Ovary (tissue), 9 donors: ENCODE data around the gene LSP1. TPM values are rescaled to one million over a fixed set of nuclear protein-coding genes. Genes with fewer than 3 reads are reported as not detected.

Experiments
- DNase-seq, 5 donors: peaks; one replicate each; pipeline ENCODE4 v3.0.0-alpha.2; 2019 to 2020
- H3K27ac ChIP-seq, 2 donors: fragments of 200-600 bp; one replicate each; pipeline versions ENCODE4 v1.5.1 to v1.8.0; 2019 to 2022
- H3K27me3 ChIP-seq: fragments of 200-600 bp; one replicate; pipeline ENCODE4 v1.8.0; 2022
- H3K36me3 ChIP-seq: fragments of 200-600 bp; sonication (generic); one replicate; pipeline ENCODE4 v1.5.1; 2019
- H3K4me1 ChIP-seq: one replicate; pipeline ENCODE4 v1.8.1; 2013; ENCODE audit warnings: mild to moderate bottlenecking, moderate library complexity; ENCODE audit not compliant: insufficient read depth
- H3K4me3 ChIP-seq: fragments of 200-600 bp; sonication (generic); one replicate; pipeline ENCODE4 v1.5.1; 2017
- H3K9me3 ChIP-seq, 2 donors: fragments of 200-600 bp in 1 of 2; sonication (generic) in 1 of 2; one replicate each; pipeline versions ENCODE4 v1.5.1 to v1.8.1; 2013 to 2019; ENCODE audit warnings: mild to moderate bottlenecking in 1 of 2, moderate library complexity in 1 of 2
- EP300 ChIP-seq: sonication (generic); formaldehyde crosslinking; IDR thresholded peaks from one replicate; pipeline ENCODE4 v1.6.1; 2017; ENCODE audit warnings: antibody characterized with exemption
- POLR2A ChIP-seq: fragments of 450-650 bp; IDR thresholded peaks from one replicate; pipeline ENCODE4 v1.6.1; 2017; ENCODE audit warnings: antibody characterized with exemption, mild to moderate bottlenecking, moderate library complexity
- WGBS, 3 donors: extraction: QIAGEN DNeasy Blood & Tissue Kit in 1 of 3; methylation state at CpG; one replicate each; pipeline versions ENCODE4 v1.1.5 to v1.1.7; 2013 to 2017; 5-methylcytosine and 5-hydroxymethylcytosine counted together
- intact Hi-C, 4 donors: fragments of 100-400 bp; cut with DNase I; formaldehyde crosslinking; loops; one replicate each; pipeline versions ENCODE4 v1.11.0 to v1.15.1; 2022 to 2023
- polyA plus RNA-seq, 2 donors: library from polyadenylated mRNA; stranded (reverse); fragments of 200-250 nt in 1 of 2; fragments of 350-450 nt in 1 of 2; fragmentation: Illumina TruSeq in 1 of 2; extraction: RNeasy Lipid Tissue Mini Kit (QIAGEN cat#74804) in 1 of 2; gene quantifications; one replicate each; pipeline ENCODE4 v1.2.3, GENCODE V29; 2013 to 2014
- total RNA-seq, 7 donors: library from RNA; depleted of rRNA in 2 of 7; stranded (reverse); fragments of >200 nt in 2 of 7; fragmentation: NEBNext Ultra II Directional in 3 of 7; extraction: Animal tissue kit (Norgen Biotek cat#: 25700) in 3 of 7; gene quantifications; one replicate each; pipeline versions ENCODE4 v1.1.0 to v1.2.4, GENCODE V29; 2016 to 2023
- TF ChIP-seq, protein P1 (sequence below), 3 donors: fragments of 450-650 bp in 2 of 3; fragments of 200-600 bp in 1 of 3; IDR thresholded peaks; one replicate each; pipeline versions ENCODE4 v1.5.1 to v1.8.0; 2016 to 2022; ENCODE audit warnings: antibody characterized with exemption in 3 of 3, mild to moderate bottlenecking in 1 of 3
- donor health status: DM: no; HTN: no; CAD: no; lungs with moderate emphysema.
- donor health status: DM: no; HTN: no; CAD: no.
- donor health status: Bipolar disorder and iron deficiency.
- donor health status: DM: yes; HTN: yes; CAD: no.
- donor health status: DM: no; HTN: no; CAD: no.
- donor health status: DM: yes; HTN: yes; CAD: no.

LSP1 gene
- total and polyA plus RNA-seq, 9 donors: 3.5 to 22.0 (median 9.0) TPM

GRCh38 chr11:1927026-1927847 is 74.4 kb downstream of the LSP1 start:
- intact Hi-C loops: loop anchor here in 2 of 4 donors (10.0 kb wide), 3 partner anchors 218 to 232 kb away; partner anchors contain the start of gene KRTAP5-6 (in 1 of the 2)
- H3K36me3 ChIP-seq: no peaks in the 10 kb centered on the region
- H3K4me1 ChIP-seq: peaks cover 2% of the 10 kb centered on the region
- H3K4me3 ChIP-seq: no peak overlapping the region
- H3K9me3 ChIP-seq: no peaks in the 10 kb centered on the region
- no peaks in the 10 kb centered on the region for H3K27me3 ChIP-seq
- TF ChIP-seq, protein P1, sequence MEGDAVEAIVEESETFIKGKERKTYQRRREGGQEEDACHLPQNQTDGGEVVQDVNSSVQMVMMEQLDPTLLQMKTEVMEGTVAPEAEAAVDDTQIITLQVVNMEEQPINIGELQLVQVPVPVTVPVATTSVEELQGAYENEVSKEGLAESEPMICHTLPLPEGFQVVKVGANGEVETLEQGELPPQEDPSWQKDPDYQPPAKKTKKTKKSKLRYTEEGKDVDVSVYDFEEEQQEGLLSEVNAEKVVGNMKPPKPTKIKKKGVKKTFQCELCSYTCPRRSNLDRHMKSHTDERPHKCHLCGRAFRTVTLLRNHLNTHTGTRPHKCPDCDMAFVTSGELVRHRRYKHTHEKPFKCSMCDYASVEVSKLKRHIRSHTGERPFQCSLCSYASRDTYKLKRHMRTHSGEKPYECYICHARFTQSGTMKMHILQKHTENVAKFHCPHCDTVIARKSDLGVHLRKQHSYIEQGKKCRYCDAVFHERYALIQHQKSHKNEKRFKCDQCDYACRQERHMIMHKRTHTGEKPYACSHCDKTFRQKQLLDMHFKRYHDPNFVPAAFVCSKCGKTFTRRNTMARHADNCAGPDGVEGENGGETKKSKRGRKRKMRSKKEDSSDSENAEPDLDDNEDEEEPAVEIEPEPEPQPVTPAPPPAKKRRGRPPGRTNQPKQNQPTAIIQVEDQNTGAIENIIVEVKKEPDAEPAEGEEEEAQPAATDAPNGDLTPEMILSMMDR (IDR thresholded peaks at IDR 0.05): no peak
- TF ChIP-seq EP300 (no peak), POLR2A (no peak)
- DNase-seq: peak in 1 of 5 donors; percentile 40
- H3K27ac ChIP-seq: no peak overlapping the region
- WGBS, 3 donors: 70 to 82% (median 81%) methylated on average over 26 to 28 of the region's 28 CpGs

- H3K36me3 ChIP-seq: no peaks in the 10 kb centered on the region
- no peaks in the 10 kb centered on the region for H3K27me3 ChIP-seq
- 78 to 95% (median 91%) methylated on average over 20 of the region's 20 CpGs for WGBS, 3 donors
- no peak overlapping the region for H3K4me3 ChIP-seq
- intact Hi-C loops: loop anchor here in 2 of 4 donors (10.0 kb wide), 3 partner anchors 217 to 233 kb away; partner anchors contain the start of gene KRTAP5-6 (in 1 of the 2)
- H3K4me1 ChIP-seq: peaks cover 2% of the 10 kb centered on the region
- DNase-seq: no peak
- H3K27ac ChIP-seq: no peak overlapping the region
- no peak for TF ChIP-seq EP300
- TF ChIP-seq, protein P1 (IDR thresholded peaks at IDR 0.05): no peak
- TF ChIP-seq POLR2A: no peak
- no peaks in the 10 kb centered on the region for H3K9me3 ChIP-seq
Observed at GRCh38 chr11:1927848-1928469, 75.1 kb downstream of the LSP1 start.

DNA sequence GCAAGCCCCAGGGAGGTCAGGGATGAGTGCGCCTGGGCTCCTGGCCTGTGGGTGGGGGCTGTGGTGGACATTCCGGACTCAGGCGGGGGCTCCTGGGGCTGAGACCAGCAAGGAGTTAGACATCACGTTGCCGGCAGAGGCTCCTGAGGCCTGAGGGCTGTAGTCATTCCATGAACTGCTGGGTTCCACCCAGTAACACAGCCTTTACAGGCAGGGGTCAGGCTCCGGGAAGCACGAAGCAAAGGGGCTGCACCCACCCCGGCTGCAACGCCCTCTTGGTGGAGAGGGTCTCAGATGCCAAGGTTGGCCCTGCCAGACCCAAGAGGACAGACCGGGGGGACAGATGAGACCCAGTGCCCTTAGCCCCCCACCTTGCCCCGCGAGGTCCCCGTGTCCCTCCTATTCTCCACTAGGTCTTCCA is 75.6 kb downstream of the LSP1 start:
- DNase-seq: peak in 1 of 5 donors; percentile 36
- no peaks in the 10 kb centered on the region for H3K9me3 ChIP-seq
- intact Hi-C loops: loop anchor here in 2 of 4 donors (10.0 kb wide), 3 partner anchors 216 to 234 kb away; partner anchors contain the start of gene KRTAP5-6 (in 1 of the 2)
- H3K36me3 ChIP-seq: no peaks in the 10 kb centered on the region
- H3K27ac ChIP-seq: no peak overlapping the region
- TF ChIP-seq POLR2A (no peak), EP300 (no peak)
- TF ChIP-seq, protein P1 (IDR thresholded peaks at IDR 0.05): no peak
- peaks cover 2% of the 10 kb centered on the region for H3K4me1 ChIP-seq
- H3K4me3 ChIP-seq: no peak overlapping the region
- no peaks in the 10 kb centered on the region for H3K27me3 ChIP-seq
- 82 to 92% (median 90%) methylated on average over 13 of the region's 13 CpGs for WGBS, 3 donors

DNA sequence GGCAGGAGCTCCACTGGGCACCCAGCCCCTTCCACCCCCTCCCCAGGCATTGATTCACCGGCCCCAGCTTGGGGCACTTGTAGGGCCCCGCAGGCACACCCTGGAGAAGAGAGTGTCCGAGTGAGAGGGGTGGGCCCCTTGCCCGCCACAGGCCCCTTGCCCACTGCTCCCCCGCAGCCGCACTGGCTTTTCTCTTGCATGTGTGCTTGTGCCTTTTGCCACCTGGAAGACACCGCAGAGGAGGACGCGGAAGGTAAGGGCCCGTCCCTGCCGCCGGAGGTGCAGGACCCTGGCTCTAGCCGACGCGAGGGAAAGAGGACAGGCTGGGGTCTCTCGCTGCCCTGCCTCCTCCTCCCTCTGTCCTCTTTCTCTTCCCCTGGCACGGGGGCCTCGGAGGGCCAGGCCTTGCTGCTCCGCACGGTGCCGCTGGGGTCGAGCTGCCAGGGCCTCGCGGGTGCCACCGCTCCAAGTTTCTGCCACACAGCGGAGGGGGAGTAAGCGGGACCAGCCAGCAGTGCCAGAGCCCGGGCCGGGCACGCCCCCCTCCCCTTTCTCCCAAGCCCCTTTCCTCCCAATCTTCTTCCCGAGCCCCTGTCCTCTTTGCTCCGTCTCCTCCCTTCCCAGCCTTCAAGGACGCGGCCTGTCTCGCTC is 76.1 kb downstream of the LSP1 start:
- peaks cover 2% of the 10 kb centered on the region for H3K4me1 ChIP-seq
- WGBS, 3 donors: 86 to 88% (median 88%) methylated on average over 33 to 35 of the region's 35 CpGs
- no peaks in the 10 kb centered on the region for H3K36me3 ChIP-seq
- no peak overlapping the region for H3K27ac ChIP-seq
- H3K4me3 ChIP-seq: no peak overlapping the region
- intact Hi-C loops: loop anchor here in 2 of 4 donors (10.0 kb wide), 3 partner anchors 216 to 234 kb away; partner anchors contain the start of gene KRTAP5-6 (in 1 of the 2)
- H3K9me3 ChIP-seq: no peaks in the 10 kb centered on the region
- no peaks in the 10 kb centered on the region for H3K27me3 ChIP-seq
- peak in 1 of 5 donors; percentile 34 for DNase-seq
- TF ChIP-seq EP300 (no peak), POLR2A (no peak)
- TF ChIP-seq, protein P1 (IDR thresholded peaks at IDR 0.05): no peak
